Testis (tissue), 3 donors: ENCODE data around the gene STRN. TPM values are rescaled to one million over a fixed set of nuclear protein-coding genes. Genes with fewer than 3 reads are reported as not detected.

Source experiments
- DNase-seq: peaks from one replicate; pipeline ENCODE4 v3.0.0-alpha.2; 2019
- H3K27ac ChIP-seq, 2 donors: fragments of 200-600 bp; sonication (generic); one replicate each; pipeline ENCODE4 v1.5.1; 2019
- H3K27me3 ChIP-seq: fragments of 200-600 bp; sonication (generic); one replicate; pipeline ENCODE4 v1.5.1; 2019
- H3K36me3 ChIP-seq: fragments of 200-600 bp; sonication (generic); one replicate; pipeline ENCODE4 v1.5.1; 2017; ENCODE audit warnings: low read depth; ENCODE audit errors: missing control alignments
- H3K4me1 ChIP-seq: fragments of 200-600 bp; sonication (generic); one replicate; pipeline ENCODE4 v1.5.1; 2019
- H3K4me3 ChIP-seq, 2 donors: fragments of 200-600 bp; sonication (generic); one replicate each; pipeline ENCODE4 v1.5.1; 2017 to 2019
- H3K9me3 ChIP-seq: fragments of 200-600 bp; sonication (generic); one replicate; pipeline ENCODE4 v1.5.1; 2017
- CTCF ChIP-seq, 3 experiments: fragments of 450-650 bp in 2 of 3; fragments of 200-600 bp in 1 of 3; sonication (generic) in 1 of 3; IDR thresholded peaks; one replicate each; pipeline ENCODE4 v1.5.1; 2016 to 2019; ENCODE audit warnings: antibody characterized with exemption in 3 of 3, mild to moderate bottlenecking in 2 of 3, moderate library complexity in 1 of 3
- POLR2A ChIP-seq: fragments of 450-650 bp; IDR thresholded peaks from one replicate; pipeline ENCODE4 v1.6.1; 2017; ENCODE audit warnings: antibody characterized with exemption, mild to moderate bottlenecking, moderate library complexity
- WGBS, 2 donors: methylation state at CpG; one replicate each; pipeline ENCODE4 v1.1.5; 2018; 5-methylcytosine and 5-hydroxymethylcytosine counted together
- intact Hi-C: fragments of 100-400 bp; cut with DNase I; formaldehyde crosslinking; loops from one replicate; pipeline ENCODE4 v1.15.1; 2023; ENCODE audit warnings: low total_unique reads
- polyA plus RNA-seq: library from polyadenylated mRNA; stranded (reverse); fragments of 350-450 nt; fragmentation: Illumina TruSeq; extraction: RNeasy Lipid Tissue Mini Kit (QIAGEN cat#74804); gene quantifications from one replicate; pipeline ENCODE4 v1.2.3, GENCODE V29; 2014; ENCODE audit warnings: low read depth, low replicate concordance; ENCODE audit not compliant: insufficient read depth
- total RNA-seq, 2 donors: library from RNA; depleted of rRNA; stranded (reverse); fragments of >200 nt; gene quantifications; one replicate each; pipeline ENCODE4 v1.2.3, GENCODE V29; 2016

Gene STRN
- total and polyA plus RNA-seq, 3 donors from 2014 or later: 13.9 to 37.1 (median 34.8) TPM

- H3K4me1 ChIP-seq: no peaks in the 10 kb centered on the region
- intact Hi-C loops: no loop called here
- no peaks in the 10 kb centered on the region for H3K27me3 ChIP-seq
- no peak overlapping the region for H3K4me3 ChIP-seq
- H3K27ac ChIP-seq: no peak overlapping the region
- DNase-seq: no peak
- H3K36me3 ChIP-seq: no peaks in the 10 kb centered on the region
- H3K9me3 ChIP-seq: no peaks in the 10 kb centered on the region
- TF ChIP-seq POLR2A (no peak), CTCF (IDR thresholded peaks at IDR 0.05) (no peak)
- WGBS, 2 donors: 85 to 89% methylated on average over 7 of the region's 7 CpGs
Observed at GRCh38 chr2:36919041-36919837, 47.1 kb downstream of the STRN start.

GRCh38 chr2:36918307-36918706 is 48.0 kb downstream of the STRN start:
- intact Hi-C loops: no loop called here
- TF ChIP-seq CTCF (IDR thresholded peaks at IDR 0.05): no peak
- no peak for TF ChIP-seq POLR2A
- Histone ChIP-seq H3K4me1 (no peaks in the 10 kb centered on the region), H3K36me3 (no peaks in the 10 kb centered on the region), H3K9me3 (no peaks in the 10 kb centered on the region), H3K27ac (no peak overlapping the region), H3K27me3 (no peaks in the 10 kb centered on the region), H3K4me3 (no peak overlapping the region)
- DNase-seq: no peak

GRCh38 chr2:36915627-36916026 is 50.7 kb downstream of the STRN start:
- no peak for TF ChIP-seq POLR2A
- TF ChIP-seq CTCF (IDR thresholded peaks at IDR 0.05): no peak
- H3K9me3 ChIP-seq: no peaks in the 10 kb centered on the region
- H3K4me1 ChIP-seq: no peaks in the 10 kb centered on the region
- DNase-seq: no peak
- WGBS, 2 donors: 96 to 97% methylated on average over 1 of the region's 1 CpG
- no peaks in the 10 kb centered on the region for H3K36me3 ChIP-seq
- H3K27ac ChIP-seq: no peak overlapping the region
- H3K4me3 ChIP-seq: no peak overlapping the region
- intact Hi-C loops: no loop called here
- no peaks in the 10 kb centered on the region for H3K27me3 ChIP-seq

GRCh38 chr2:36912695-36913094 is 53.6 kb downstream of the STRN start:
- no peak overlapping the region for H3K27ac ChIP-seq
- H3K9me3 ChIP-seq: no peaks in the 10 kb centered on the region
- H3K27me3 ChIP-seq: no peaks in the 10 kb centered on the region
- H3K36me3 ChIP-seq: no peaks in the 10 kb centered on the region
- H3K4me1 ChIP-seq: no peaks in the 10 kb centered on the region
- no peak for TF ChIP-seq CTCF (IDR thresholded peaks at IDR 0.05)
- TF ChIP-seq POLR2A: no peak
- H3K4me3 ChIP-seq: no peak overlapping the region
- intact Hi-C loops: no loop called here
- no peak for DNase-seq

- intact Hi-C loops: no loop called here
- no peak for TF ChIP-seq POLR2A
- no peak for TF ChIP-seq CTCF (IDR thresholded peaks at IDR 0.05)
Observed at GRCh38 chr2:36911012-36911411, 55.3 kb downstream of the STRN start.

More at GRCh38 chr2:36911012-36911411, 55.3 kb downstream of the STRN start:
- Histone ChIP-seq H3K9me3 (no peaks in the 10 kb centered on the region), H3K4me1 (no peaks in the 10 kb centered on the region), H3K36me3 (no peaks in the 10 kb centered on the region), H3K27ac (no peak overlapping the region), H3K4me3 (no peak overlapping the region), H3K27me3 (no peaks in the 10 kb centered on the region)
- DNase-seq: no peak
